Caco-2 (cell line): ENCODE data around the gene BACE2. TPM values are rescaled to one million over a fixed set of nuclear protein-coding genes. Genes with fewer than 3 reads are reported as not detected.

Experiments used
- BruUV-seq: library from RNA; stranded (reverse); fragments of 400-500 nt; replicated peaks from 2 replicates; lab custom pipeline; 2021; lab: Mats Ljungman, UMichigan
- CTCF ChIA-PET: fragments of 300-600 bp; sonication (Branson Sonifier 250); formaldehyde crosslinking; loops from one replicate; lab custom pipeline; 2022; ENCODE audit warnings: antibody characterized with exemption; lab: Charles Lee
- POLR2A ChIA-PET: fragments of 300-600 bp; sonication (Branson Sonifier 250); formaldehyde crosslinking; loops from one replicate; lab custom pipeline; 2022; ENCODE audit warnings: antibody characterized with exemption; lab: Charles Lee
- DNase-seq, 2 experiments: peaks; one replicate each; pipeline versions ENCODE4 v3.0.0 to v3.0.0-alpha.2; 2020 to 2022
- H3K27me3 ChIP-seq: replicated peaks from 2 replicates; pipeline ENCODE4 v1.6.0; 2011; ENCODE audit warnings: low read length; ENCODE audit not compliant: control insufficient read depth, insufficient read depth
- H3K36me3 ChIP-seq: 2 replicates; pipeline ENCODE4 v1.5.1; 2011; ENCODE audit warnings: low read length; ENCODE audit not compliant: control insufficient read depth, insufficient read depth
- H3K4me1 ChIP-seq: fragments of 250-450 bp; sonication (Bioruptor Pico); 2 replicates; pipeline ENCODE4 v1.5.1; 2020; ENCODE audit warnings: mild to moderate bottlenecking
- H3K4me3 ChIP-seq: 2 replicates; pipeline ENCODE4 v1.5.1; 2011; ENCODE audit warnings: low read depth, mild to moderate bottlenecking, control low read depth, low read length
- H3K9me3 ChIP-seq: fragments of 250-450 bp; sonication (Bioruptor Pico); 2 replicates; pipeline ENCODE4 v1.5.1; 2020; ENCODE audit warnings: mild to moderate bottlenecking, moderate library complexity
- H3K27ac Mint-ChIP-seq: one replicate; pipeline ENCODE4 v1.8.0; 2022; ENCODE audit warnings: mixed read lengths; ENCODE audit not compliant: unreplicated experiment
- H3K27me3 Mint-ChIP-seq: one replicate; pipeline ENCODE4 v1.8.0; 2022; ENCODE audit warnings: mixed read lengths; ENCODE audit not compliant: insufficient read depth, unreplicated experiment
- H3K36me3 Mint-ChIP-seq: one replicate; pipeline ENCODE4 v1.8.0; 2022; ENCODE audit warnings: mild to moderate bottlenecking, mixed read lengths; ENCODE audit not compliant: insufficient read depth, unreplicated experiment
- H3K4me1 Mint-ChIP-seq: one replicate; pipeline ENCODE4 v1.8.0; 2022; ENCODE audit warnings: low read depth, mixed read lengths; ENCODE audit not compliant: unreplicated experiment
- H3K4me3 Mint-ChIP-seq: one replicate; pipeline ENCODE4 v1.8.0; 2022; ENCODE audit warnings: mild to moderate bottlenecking, moderate library complexity, mixed read lengths; ENCODE audit not compliant: unreplicated experiment
- H3K9me3 Mint-ChIP-seq: one replicate; pipeline ENCODE4 v1.8.0; 2022; ENCODE audit warnings: mixed read lengths; ENCODE audit not compliant: unreplicated experiment
- intact Hi-C: fragments of 100-400 bp; cut with micrococcal nuclease; formaldehyde crosslinking; loops from one replicate; pipeline ENCODE4 v1.10.0; 2022; ENCODE audit not compliant: unreplicated experiment
- total RNA-seq: library from RNA; stranded (reverse); gene quantifications from 2 replicates; pipeline ENCODE4 v1.2.3, GENCODE V29; 2022
- TF ChIP-seq, protein P1 (sequence below), 2 experiments: fragments of 200-600 bp in 1 of 2; IDR thresholded peaks; 1 replicate in 1 of 2; 2 replicates in 1 of 2; pipeline versions ENCODE4 v1.5.1 to v1.8.0; 2011 to 2022; ENCODE audit warnings: antibody characterized with exemption in 1 of 2, control low read depth in 1 of 2, inconsistent platforms in 1 of 2, low read depth in 1 of 2, low read length in 1 of 2, mild to moderate bottlenecking in 1 of 2, moderate library complexity in 1 of 2; ENCODE audit not compliant: insufficient read depth in 1 of 2, severe bottlenecking in 1 of 2, unreplicated experiment in 1 of 2

The BACE2 gene
- total RNA-seq, 1 experiment from 2014 or later = 8.8 TPM

DNA sequence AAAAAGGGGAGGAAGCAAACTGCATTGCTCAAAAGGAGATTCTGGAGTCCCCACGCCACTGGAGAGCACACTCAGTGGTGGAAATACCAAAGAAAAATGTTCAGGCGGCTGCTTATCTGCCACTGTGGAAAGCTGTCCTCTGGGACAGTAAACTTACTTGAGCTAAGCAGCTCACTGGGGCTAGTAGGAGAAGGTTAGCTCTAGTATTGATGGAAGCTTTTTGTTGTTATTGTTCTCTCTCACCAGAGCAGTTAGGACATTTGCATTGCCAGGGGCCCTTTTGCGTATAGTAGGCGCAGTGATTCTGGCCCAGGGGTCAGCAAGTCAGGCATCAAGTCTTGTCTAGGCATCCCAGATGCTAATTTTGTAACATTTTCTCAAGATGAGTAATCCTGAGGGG is 15.6 kb downstream of the BACE2 start:
- Histone ChIP-seq H3K27me3 (no peaks in the 10 kb centered on the region), H3K4me1 (no peaks in the 10 kb centered on the region), H3K36me3 (no peaks in the 10 kb centered on the region), H3K9me3 (peaks cover 6% of the 10 kb centered on the region; the same call in 1 of the 2 replicates), H3K4me3 (no peak overlapping the region)
- Mint-ChIP-seq H3K9me3 (peaks cover 10% of the 10 kb centered on the region), H3K27me3 (peaks cover 3% of the 10 kb centered on the region), H3K4me3 (no peak overlapping the region), H3K36me3 (peaks cover 5% of the 10 kb centered on the region), H3K27ac (no peak overlapping the region), H3K4me1 (no peaks in the 10 kb centered on the region)
- CTCF ChIA-PET = no interaction called here
- POLR2A ChIA-PET = no interaction called here
- BruUV-seq = no TSS peak
- intact Hi-C loops = no loop called here
- TF ChIP-seq, protein P1, sequence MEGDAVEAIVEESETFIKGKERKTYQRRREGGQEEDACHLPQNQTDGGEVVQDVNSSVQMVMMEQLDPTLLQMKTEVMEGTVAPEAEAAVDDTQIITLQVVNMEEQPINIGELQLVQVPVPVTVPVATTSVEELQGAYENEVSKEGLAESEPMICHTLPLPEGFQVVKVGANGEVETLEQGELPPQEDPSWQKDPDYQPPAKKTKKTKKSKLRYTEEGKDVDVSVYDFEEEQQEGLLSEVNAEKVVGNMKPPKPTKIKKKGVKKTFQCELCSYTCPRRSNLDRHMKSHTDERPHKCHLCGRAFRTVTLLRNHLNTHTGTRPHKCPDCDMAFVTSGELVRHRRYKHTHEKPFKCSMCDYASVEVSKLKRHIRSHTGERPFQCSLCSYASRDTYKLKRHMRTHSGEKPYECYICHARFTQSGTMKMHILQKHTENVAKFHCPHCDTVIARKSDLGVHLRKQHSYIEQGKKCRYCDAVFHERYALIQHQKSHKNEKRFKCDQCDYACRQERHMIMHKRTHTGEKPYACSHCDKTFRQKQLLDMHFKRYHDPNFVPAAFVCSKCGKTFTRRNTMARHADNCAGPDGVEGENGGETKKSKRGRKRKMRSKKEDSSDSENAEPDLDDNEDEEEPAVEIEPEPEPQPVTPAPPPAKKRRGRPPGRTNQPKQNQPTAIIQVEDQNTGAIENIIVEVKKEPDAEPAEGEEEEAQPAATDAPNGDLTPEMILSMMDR (IDR thresholded peaks at IDR 0.05; ENCODE audit: insufficient read depth in 1 of 2, low read depth in 1 of 2, low read length in 1 of 2, severe bottlenecking in 1 of 2, unreplicated experiment in 1 of 2) = no peak
- DNase-seq = no peak

GRCh38 chr21:41185802-41186201 is 17.8 kb downstream of the BACE2 start:
- H3K4me3 Mint-ChIP-seq = no peak overlapping the region
- no peaks in the 10 kb centered on the region for H3K27me3 ChIP-seq
- H3K36me3 ChIP-seq = no peaks in the 10 kb centered on the region
- H3K27ac Mint-ChIP-seq = no peak overlapping the region
- H3K9me3 ChIP-seq = peaks cover 6% of the 10 kb centered on the region; the same call in 1 of the 2 replicates
- CTCF ChIA-PET = no interaction called here
- peaks cover 3% of the 10 kb centered on the region for H3K27me3 Mint-ChIP-seq
- POLR2A ChIA-PET = no interaction called here
- BruUV-seq = no TSS peak
- intact Hi-C loops = no loop called here
- H3K4me1 Mint-ChIP-seq = no peaks in the 10 kb centered on the region
- H3K36me3 Mint-ChIP-seq = no peaks in the 10 kb centered on the region
- TF ChIP-seq, protein P1 (IDR thresholded peaks at IDR 0.05; ENCODE audit: insufficient read depth in 1 of 2, low read depth in 1 of 2, low read length in 1 of 2, severe bottlenecking in 1 of 2, unreplicated experiment in 1 of 2) = no peak
- no peak for DNase-seq
- H3K9me3 Mint-ChIP-seq = peaks cover 30% of the 10 kb centered on the region
- H3K4me3 ChIP-seq = no peak overlapping the region
- no peaks in the 10 kb centered on the region for H3K4me1 ChIP-seq

DNA sequence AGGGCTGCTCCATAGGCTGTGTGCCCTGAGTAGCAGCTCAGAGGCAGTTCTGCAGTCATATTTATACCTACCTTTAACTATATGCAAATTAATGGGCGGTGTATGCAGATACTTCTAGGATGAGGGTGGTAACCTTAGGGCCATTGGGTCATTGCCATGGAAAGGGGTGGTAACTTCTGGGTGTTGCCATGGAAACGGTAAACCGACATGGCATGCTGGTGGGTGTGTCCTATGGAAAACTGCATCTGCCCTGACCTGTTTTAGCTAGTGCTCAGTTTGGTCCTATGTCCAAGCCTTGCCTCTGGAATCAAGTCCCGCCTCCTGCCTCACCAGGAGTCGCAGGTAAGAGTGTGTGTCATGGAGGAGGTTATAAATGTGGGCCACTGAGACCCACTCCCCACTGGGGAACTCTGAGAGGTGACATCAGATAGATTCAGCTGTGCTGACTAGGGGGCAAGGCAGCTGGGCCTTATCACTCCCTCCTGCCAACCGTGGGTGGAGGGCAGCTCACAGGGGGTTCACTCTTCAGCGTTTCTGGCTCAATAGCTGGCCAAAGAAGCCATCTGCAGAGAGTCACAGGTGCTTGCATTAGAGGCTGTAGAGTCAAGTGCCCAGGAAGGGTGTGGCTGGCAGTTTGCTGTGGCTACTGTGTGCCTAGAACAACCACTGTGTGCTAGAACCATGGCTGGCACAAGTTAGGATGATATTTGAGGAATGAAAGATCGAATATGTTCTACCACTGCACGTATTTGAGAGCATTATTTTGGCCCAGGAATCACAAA is 19.0 kb downstream of the BACE2 start:
- Histone ChIP-seq H3K27me3 (no peaks in the 10 kb centered on the region), H3K36me3 (no peaks in the 10 kb centered on the region), H3K9me3 (peaks cover 6% of the 10 kb centered on the region; the same call in 1 of the 2 replicates), H3K4me3 (no peak overlapping the region), H3K4me1 (no peaks in the 10 kb centered on the region)
- intact Hi-C loops = no loop called here
- Mint-ChIP-seq H3K27ac (no peak overlapping the region), H3K9me3 (peaks cover 31% of the 10 kb centered on the region), H3K36me3 (no peaks in the 10 kb centered on the region), H3K4me3 (no peak overlapping the region), H3K27me3 (no peaks in the 10 kb centered on the region), H3K4me1 (no peaks in the 10 kb centered on the region)
- no TSS peak for BruUV-seq
- TF ChIP-seq, protein P1 (IDR thresholded peaks at IDR 0.05; ENCODE audit: insufficient read depth in 1 of 2, low read depth in 1 of 2, low read length in 1 of 2, severe bottlenecking in 1 of 2, unreplicated experiment in 1 of 2) = no peak
- ChIA-PET CTCF (no interaction called here), POLR2A (no interaction called here)
- no peak for DNase-seq
